Raji (cell line): ENCODE results near the gene MEOX2.

Experiments used
- POLR2A ChIP-seq: IDR thresholded peaks from 2 replicates; pipeline ENCODE4 v1.6.1; 2011; ENCODE audit warnings: low read depth, low read length, control low read depth; ENCODE audit not compliant: insufficient read depth

The MEOX2 gene

DNA sequence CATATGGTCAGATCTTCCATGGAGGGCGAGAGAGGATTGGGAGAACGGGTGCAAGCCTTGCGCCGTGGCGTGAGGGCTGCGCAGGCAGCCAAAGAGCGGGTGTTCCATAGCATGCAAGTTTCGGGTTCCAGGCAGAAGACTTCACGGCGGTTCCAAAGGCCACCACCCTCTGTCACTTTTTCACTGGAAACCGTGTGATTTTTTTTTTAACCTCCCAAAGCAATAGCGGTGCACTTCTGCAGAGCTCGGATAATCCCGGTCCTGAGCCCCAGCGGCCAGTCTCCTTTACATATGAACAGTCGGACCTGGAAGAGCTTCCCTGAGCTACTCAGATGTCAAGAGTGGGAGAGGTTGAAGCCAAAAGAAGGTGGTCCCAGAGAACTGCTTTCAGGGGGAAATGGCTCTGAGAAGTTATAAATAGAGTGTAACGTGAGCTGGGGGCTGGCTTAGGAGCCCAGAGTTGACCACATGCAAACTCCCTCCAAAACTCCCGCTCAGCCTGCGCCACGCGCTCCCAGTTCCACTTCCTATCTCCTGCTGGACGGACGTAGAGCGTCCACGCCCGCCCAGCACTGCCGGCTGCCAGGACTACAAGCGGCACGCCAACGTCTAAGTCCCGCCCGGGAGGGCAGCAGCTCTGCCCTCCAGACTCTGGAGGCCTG, at the start of gene MEOX2:
Gene MEOX2, minus strand, starts transcription at position 389 of the 662 bp plus-strand sequence. Its CDS starts 281 bp downstream, at position 108.
- no peak for TF ChIP-seq POLR2A

DNA sequence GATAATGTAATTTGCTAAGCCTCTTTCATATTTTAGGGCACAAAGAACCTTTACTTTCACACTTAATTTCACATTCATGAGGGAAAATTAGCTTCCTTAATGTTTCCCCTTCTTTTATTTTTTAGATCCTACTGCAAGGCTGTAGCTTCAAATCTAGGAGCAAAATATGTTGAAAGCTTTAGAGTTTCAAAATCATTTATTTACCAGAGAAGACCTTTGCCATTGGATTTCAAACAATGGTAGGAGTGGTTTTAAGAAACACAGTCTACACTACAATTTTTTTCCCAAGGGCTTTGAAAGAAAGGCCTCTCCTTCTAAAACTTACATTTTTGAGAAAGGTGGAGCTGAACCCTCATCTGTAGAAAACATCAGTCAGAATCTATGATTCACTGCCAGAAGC, 43.3 kb upstream of the MEOX2 start:
- TF ChIP-seq POLR2A, result no peak

DNA sequence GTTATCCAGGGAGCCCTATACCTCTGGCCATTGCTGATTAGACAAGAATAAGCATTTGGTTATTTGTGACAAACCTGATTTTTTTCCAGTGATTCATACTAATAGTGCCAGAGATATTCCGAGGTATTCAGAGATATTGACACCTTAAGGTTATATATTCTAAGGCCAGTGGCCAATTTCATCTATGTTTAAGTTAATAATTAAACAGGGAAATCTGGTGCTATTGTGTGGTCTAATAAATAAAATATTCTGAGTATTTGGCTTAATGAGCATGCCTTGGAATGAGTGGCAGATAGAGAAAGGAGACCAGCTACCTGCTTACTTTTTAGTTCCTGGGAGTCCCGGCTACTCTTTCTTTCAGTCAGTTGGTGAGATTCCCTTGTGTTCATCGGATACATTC, 38.6 kb upstream of the MEOX2 start:
- TF ChIP-seq POLR2A, result no peak

GRCh38 chr7:15723841-15724240, 37.4 kb upstream of the MEOX2 start:
- no peak for TF ChIP-seq POLR2A

DNA sequence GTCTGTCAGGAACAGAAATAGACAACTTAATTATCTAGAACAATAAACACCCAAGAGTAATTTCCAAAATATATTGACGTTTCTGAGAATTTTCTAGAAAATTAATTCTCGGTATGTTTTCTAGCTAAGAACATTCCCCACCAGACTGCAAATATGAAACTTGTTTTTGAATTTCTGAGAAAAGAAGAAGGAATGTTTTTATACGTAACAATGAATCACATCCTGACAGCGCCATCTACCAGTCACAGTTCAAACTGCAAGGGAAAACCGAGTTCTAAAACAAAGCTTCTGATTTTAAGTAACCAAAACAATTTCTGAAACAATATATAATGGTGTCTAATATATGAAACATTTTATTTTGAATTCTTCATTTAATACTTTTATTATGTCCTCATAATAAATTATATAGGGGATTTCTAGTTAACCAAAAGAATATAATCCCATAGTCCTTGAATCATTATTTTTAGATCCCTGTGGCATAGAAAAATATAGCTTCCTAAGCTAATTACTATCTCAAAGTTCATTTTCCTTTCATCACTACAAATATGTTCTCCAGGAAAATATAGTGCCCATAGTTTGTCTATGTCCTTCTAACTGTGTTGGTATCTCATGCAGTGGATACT, 34.5 kb upstream of the MEOX2 start:
- TF ChIP-seq POLR2A, result no peak

DNA sequence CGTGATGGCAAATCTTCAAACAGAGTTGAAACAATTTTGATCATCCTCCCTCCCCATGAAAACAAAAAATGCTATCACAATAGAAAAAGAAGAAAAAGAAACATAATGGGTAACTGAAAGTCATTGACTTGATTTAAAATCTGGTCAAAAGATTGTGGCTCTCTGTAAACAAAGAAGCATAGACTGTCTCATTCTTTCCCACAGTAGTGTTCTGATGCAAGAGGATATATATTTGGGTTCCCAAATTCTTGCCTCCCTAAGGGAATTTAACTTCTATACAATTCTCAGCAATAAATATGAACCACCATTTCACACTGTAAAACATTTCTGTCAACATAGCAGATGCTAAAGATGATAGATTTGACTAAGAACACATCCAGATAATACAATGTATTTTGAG, 32.8 kb upstream of the MEOX2 start:
- TF ChIP-seq POLR2A, result no peak

- no peak for TF ChIP-seq POLR2A
Observed at GRCh38 chr7:15715435-15715834, 29.0 kb upstream of the MEOX2 start.

- no peak for TF ChIP-seq POLR2A
Observed at GRCh38 chr7:15709978-15710377, 23.5 kb upstream of the MEOX2 start.

GRCh38 chr7:15707570-15707969, 21.1 kb upstream of the MEOX2 start:
- no peak for TF ChIP-seq POLR2A

DNA sequence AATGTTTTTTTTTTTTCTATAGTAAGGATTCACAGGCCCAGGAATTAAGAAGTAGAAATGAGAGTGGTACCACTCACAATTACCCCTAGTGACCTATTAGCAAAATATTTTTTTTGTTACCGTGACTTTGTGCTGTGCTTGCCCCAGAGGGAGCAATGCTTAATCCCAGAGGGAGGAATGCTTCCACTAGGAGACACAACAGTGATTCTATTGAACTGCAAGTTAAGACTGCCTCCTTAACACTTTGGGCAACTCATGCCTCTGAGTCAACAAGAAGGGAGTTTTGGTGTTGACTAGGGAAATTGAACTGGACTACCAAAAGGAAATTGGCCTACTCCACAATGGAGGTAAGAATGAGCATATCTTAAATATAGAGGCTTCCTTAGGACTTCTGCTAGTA, 17.2 kb upstream of the MEOX2 start:
- TF ChIP-seq POLR2A, result no peak

GRCh38 chr7:15692501-15693020, 6.1 kb upstream of the MEOX2 start:
- no peak for TF ChIP-seq POLR2A

- no peak for TF ChIP-seq POLR2A
Observed at GRCh38 chr7:15688911-15689310, 2.4 kb upstream of the MEOX2 start.

GRCh38 chr7:15688279-15688626, 1.8 kb upstream of the MEOX2 start:
- no peak for TF ChIP-seq POLR2A

DNA sequence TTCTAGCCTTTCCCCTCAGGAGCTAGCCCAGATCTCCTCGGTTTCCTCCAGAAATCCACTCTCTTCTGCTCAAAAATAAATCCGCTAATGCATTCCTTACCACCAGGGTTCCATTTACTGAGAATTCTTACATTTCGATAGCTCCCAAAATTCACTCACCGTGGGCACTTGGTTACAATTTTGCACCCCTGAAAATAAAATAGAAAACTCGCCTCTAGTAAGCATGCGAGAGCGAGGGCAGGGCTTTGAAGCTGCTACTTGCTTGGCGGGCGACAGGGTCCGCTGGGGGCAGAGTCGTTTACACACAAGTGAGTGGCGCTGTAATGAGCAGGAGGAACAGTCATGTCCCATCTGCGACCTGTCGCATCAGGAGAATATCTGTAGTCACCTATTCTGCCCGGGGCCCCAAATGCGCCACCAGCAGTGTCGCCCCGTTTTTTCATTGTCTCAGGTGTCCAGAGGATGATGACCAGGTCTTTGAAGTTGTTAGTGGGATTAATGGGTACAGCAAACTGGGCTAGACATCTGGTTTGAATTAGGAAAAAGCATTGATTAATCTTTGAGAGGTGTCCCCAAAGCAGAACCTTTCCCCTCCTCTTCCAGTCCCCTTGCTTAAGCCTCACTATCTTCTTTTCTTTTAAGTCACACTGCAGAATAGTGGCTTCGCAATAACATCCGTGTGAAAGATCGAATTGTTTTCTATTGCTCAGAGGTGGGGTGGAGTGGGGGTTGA, 1.2 kb upstream of the MEOX2 start:
- no peak for TF ChIP-seq POLR2A

- no peak for TF ChIP-seq POLR2A
Observed at GRCh38 chr7:15686957-15687545, 568 bp upstream of the MEOX2 start.
